ENCODE data around the gene UBE2I. TPM values are rescaled to one million over a fixed set of nuclear protein-coding genes. Genes with fewer than 3 reads are reported as not detected.
A peak's percentile ranks its signal among the peaks of the same experiment; 100 is the strongest.

The UBE2I gene
- total and polyA plus RNA-seq, 12 donors = 50.7 to 203 (median 89.2) TPM

- peaks cover 10 to 32% of the 10 kb centered on the region in 2 donors for H3K4me1 ChIP-seq (replicated peaks in 1 of 2)
- 2 to 5% (median 4%) methylated on average over 20 to 79 of the region's 83 CpGs; no CpG with 5 or more reads in 1 of the 4 donors for whole genome bisulfite sequencing, 4 donors
- peak within 1 kb of the TSS in 1 of 4 donors; percentile 70 for H3K4me3 ChIP-seq
- H3K27me3 ChIP-seq = peaks cover 9% of the 10 kb centered on the region
- DNase-seq = peak in 4 of 7 donors; percentile 53 to 73 (median 62)
- H3K27ac ChIP-seq = peak within 1 kb of the TSS in 1 of 5 donors; percentile 71
- H3K36me3 ChIP-seq (replicated peaks in 1 of 2) = no peaks in the 10 kb centered on the region
- no peak for TF ChIP-seq CTCF (IDR thresholded peaks at IDR 0.05)
- peak; percentile 22 to 55 for TF ChIP-seq POLR2A (IDR thresholded peaks at IDR 0.05)
- intact Hi-C loops (cut with DNase I) = no loop called here
- no peaks in the 10 kb centered on the region for H3K9me3 ChIP-seq (replicated peaks in 1 of 3)
Measured at GRCh38 chr16:1333149-1333812, 23.8 kb downstream of the UBE2I start, which contains the start of gene BAIAP3. TSS of gene BAIAP3 (plus strand) at chr16:1333645. CDS start at chr16:1338550, 4,905 bp downstream.

- H3K36me3 ChIP-seq (replicated peaks in 1 of 2) = no peaks in the 10 kb centered on the region
- DNase-seq = no peak
- H3K9me3 ChIP-seq (replicated peaks in 1 of 3) = no peaks in the 10 kb centered on the region
- no peak for TF ChIP-seq POLR2A (IDR thresholded peaks at IDR 0.05)
- no peak for TF ChIP-seq CTCF (IDR thresholded peaks at IDR 0.05)
- 1 to 7% (median 2%) methylated on average over 3 to 77 of the region's 78 CpGs for WGBS, 4 donors
- H3K4me1 ChIP-seq (replicated peaks in 1 of 2) = peaks cover 10 to 32% of the 10 kb centered on the region in 2 donors
- peaks cover 9% of the 10 kb centered on the region for H3K27me3 ChIP-seq
- peak overlapping the region in 1 of 5 donors; percentile 71 for H3K27ac ChIP-seq
- peak overlapping the region in 1 of 4 donors; percentile 70 for H3K4me3 ChIP-seq
- intact Hi-C loops (cut with DNase I) = no loop called here
Measured at GRCh38 chr16:1333854-1334700, 24.6 kb downstream of the UBE2I start.

GRCh38 chr16:1334739-1335138 lies 25.3 kb downstream of the UBE2I start:
- no peak for DNase-seq
- intact Hi-C loops (cut with DNase I) = no loop called here
- WGBS, 4 donors = 40 to 64% (median 50%) methylated on average over 8 to 9 of the region's 9 CpGs
- Histone ChIP-seq H3K27ac (peak overlapping the region in 1 of 5 donors; percentile 71), H3K4me3 (no peak overlapping the region), H3K9me3 (replicated peaks in 1 of 3) (no peaks in the 10 kb centered on the region), H3K4me1 (replicated peaks in 1 of 2) (peaks cover 10 to 32% of the 10 kb centered on the region in 2 donors), H3K27me3 (peaks cover 9% of the 10 kb centered on the region), H3K36me3 (replicated peaks in 1 of 2) (no peaks in the 10 kb centered on the region)
- no peak for TF ChIP-seq POLR2A (IDR thresholded peaks at IDR 0.05)
- no peak for TF ChIP-seq CTCF (IDR thresholded peaks at IDR 0.05)

All from adrenal gland (tissue), 12 donors.